Ovary (tissue), 3 donors: Measurements from ENCODE around the gene CASP4.

Experiments
- CTCF ChIP-seq, 3 donors: fragments of 450-650 bp in 2 of 3; fragments of 200-600 bp in 1 of 3; IDR thresholded peaks; one replicate each; pipeline versions ENCODE4 v1.5.1 to v1.8.0; 2016 to 2022; ENCODE audit warnings: antibody characterized with exemption in 3 of 3, mild to moderate bottlenecking in 1 of 3
- POLR2A ChIP-seq: fragments of 450-650 bp; IDR thresholded peaks from one replicate; pipeline ENCODE4 v1.6.1; 2017; ENCODE audit warnings: antibody characterized with exemption, mild to moderate bottlenecking, moderate library complexity
- donor health status: DM: no; HTN: no; CAD: no.

- TF ChIP-seq CTCF (IDR thresholded peaks at IDR 0.05) (no peak), POLR2A (no peak)
These were observed 5.5 kb downstream of the CASP4 start for GRCh38 chr11:104962852-104963251.
